ENCODE results near the gene STK32A.

DNA sequence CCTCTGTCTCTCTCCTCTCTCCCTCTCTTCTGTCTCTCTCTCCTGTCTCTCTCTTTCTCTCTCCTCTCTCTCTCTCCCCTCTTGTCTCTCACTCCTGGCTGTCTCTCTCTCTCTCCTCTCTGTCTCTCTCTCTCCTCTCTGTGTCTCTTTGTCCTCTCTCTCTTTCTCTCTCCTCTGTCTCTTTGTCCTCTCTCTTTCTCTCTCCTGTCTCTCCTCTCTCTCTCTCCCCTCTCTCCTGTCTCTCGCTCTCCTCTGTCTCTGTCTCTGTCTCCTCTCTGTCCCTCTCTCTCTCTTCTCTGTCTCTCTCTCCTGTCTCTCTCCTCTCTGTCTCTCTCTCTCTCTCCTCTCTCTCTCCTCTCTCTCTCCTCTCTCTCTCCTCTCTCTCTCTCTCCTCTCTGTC, 25.0 kb downstream of the STK32A start:
- TF ChIP-seq, protein P1, sequence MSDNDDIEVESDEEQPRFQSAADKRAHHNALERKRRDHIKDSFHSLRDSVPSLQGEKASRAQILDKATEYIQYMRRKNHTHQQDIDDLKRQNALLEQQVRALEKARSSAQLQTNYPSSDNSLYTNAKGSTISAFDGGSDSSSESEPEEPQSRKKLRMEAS (IDR thresholded peaks at IDR 0.05), result no peak
- TF ChIP-seq EP300 (IDR thresholded peaks at IDR 0.05) (no peak), RFX5 (IDR thresholded peaks at IDR 0.05) (no peak)
- TF ChIP-seq, protein P2, sequence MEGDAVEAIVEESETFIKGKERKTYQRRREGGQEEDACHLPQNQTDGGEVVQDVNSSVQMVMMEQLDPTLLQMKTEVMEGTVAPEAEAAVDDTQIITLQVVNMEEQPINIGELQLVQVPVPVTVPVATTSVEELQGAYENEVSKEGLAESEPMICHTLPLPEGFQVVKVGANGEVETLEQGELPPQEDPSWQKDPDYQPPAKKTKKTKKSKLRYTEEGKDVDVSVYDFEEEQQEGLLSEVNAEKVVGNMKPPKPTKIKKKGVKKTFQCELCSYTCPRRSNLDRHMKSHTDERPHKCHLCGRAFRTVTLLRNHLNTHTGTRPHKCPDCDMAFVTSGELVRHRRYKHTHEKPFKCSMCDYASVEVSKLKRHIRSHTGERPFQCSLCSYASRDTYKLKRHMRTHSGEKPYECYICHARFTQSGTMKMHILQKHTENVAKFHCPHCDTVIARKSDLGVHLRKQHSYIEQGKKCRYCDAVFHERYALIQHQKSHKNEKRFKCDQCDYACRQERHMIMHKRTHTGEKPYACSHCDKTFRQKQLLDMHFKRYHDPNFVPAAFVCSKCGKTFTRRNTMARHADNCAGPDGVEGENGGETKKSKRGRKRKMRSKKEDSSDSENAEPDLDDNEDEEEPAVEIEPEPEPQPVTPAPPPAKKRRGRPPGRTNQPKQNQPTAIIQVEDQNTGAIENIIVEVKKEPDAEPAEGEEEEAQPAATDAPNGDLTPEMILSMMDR (IDR thresholded peaks at IDR 0.05), result no peak

All from A549 (cell line).